BJ (cell line): ENCODE data around the gene NR2F2. TPM values are rescaled to one million over a fixed set of nuclear protein-coding genes. Genes with fewer than 3 reads are reported as not detected.

ENCODE experiments used
- CTCF ChIA-PET: fragments of 350-600 bp; formaldehyde crosslinking; extraction: SDS; loops from one replicate; lab custom pipeline; 2021; ENCODE audit warnings: antibody characterized with exemption, inconsistent platforms; lab: Yijun Ruan, JAX
- POLR2A ChIA-PET: fragments of 300-600 bp; sonication (Branson Sonifier 250); formaldehyde crosslinking; extraction: SDS; loops from one replicate; lab custom pipeline; 2021; ENCODE audit warnings: antibody characterized with exemption; lab: Charles Lee
- DNase-seq: peaks from one replicate; pipeline ENCODE4 v3.0.0-alpha.2; 2011; ENCODE audit warnings: low read depth
- H3K27me3 ChIP-seq: 2 replicates; pipeline ENCODE4 v1.6.0; 2011; ENCODE audit warnings: low read length; ENCODE audit not compliant: control insufficient read depth, insufficient read depth
- H3K36me3 ChIP-seq: 2 replicates; pipeline ENCODE4 v1.5.1; 2011; ENCODE audit warnings: low read length; ENCODE audit not compliant: control insufficient read depth, insufficient read depth
- H3K4me3 ChIP-seq: 2 replicates; pipeline ENCODE4 v1.5.1; 2011; ENCODE audit warnings: low read depth, mild to moderate bottlenecking, control low read depth, low read length
- CTCF ChIP-seq: IDR thresholded peaks from 2 replicates; pipeline ENCODE4 v1.5.1; 2011; ENCODE audit warnings: low read depth, mild to moderate bottlenecking, control low read depth, inconsistent platforms, low read length, moderate library complexity; ENCODE audit not compliant: insufficient read depth
- polyA plus RNA-seq: library from polyadenylated mRNA; depleted of rRNA; stranded (reverse); fragments of >200 nt; gene quantifications from 2 replicates; pipeline ENCODE4 v1.2.3, GENCODE V29; 2011

Gene NR2F2
- polyA plus RNA-seq, 1 experiment, result 50.0 TPM

- no peak for DNase-seq
- Histone ChIP-seq H3K36me3 (no peaks in the 10 kb centered on the region), H3K27me3 (peaks cover 26% of the 10 kb centered on the region), H3K4me3 (no peak overlapping the region)
- CTCF ChIA-PET, result interaction anchor here (0.6 kb wide), 1 partner anchor 1113 kb away, joined by 3 read pairs; no protein-coding TSS in a partner anchor
- POLR2A ChIA-PET, result no interaction called here
- no peak for TF ChIP-seq CTCF
Observed at GRCh38 chr15:96362755-96363651, 32.5 kb downstream of the NR2F2 start.

GRCh38 chr15:96363707-96364106 lies 33.2 kb downstream of the NR2F2 start:
- peaks cover 32% of the 10 kb centered on the region for H3K27me3 ChIP-seq
- POLR2A ChIA-PET, result no interaction called here

GRCh38 chr15:96365781-96366525 lies 35.5 kb downstream of the NR2F2 start:
- DNase-seq, result no peak
- no peak for TF ChIP-seq CTCF
- Histone ChIP-seq H3K36me3 (no peaks in the 10 kb centered on the region), H3K4me3 (no peak overlapping the region), H3K27me3 (peaks cover 32% of the 10 kb centered on the region)
- ChIA-PET CTCF (interaction anchor here (1.8 kb wide), 1 partner anchor 9 kb away, joined by 4 read pairs; no protein-coding TSS in a partner anchor), POLR2A (no interaction called here)

More at GRCh38 chr15:96363707-96364106, 33.2 kb downstream of the NR2F2 start:
- no peak overlapping the region for H3K4me3 ChIP-seq
- DNase-seq, result no peak
- no peak for TF ChIP-seq CTCF
- H3K36me3 ChIP-seq, result no peaks in the 10 kb centered on the region
- CTCF ChIA-PET, result interaction anchor here (0.6 kb wide), 2 partner anchors 241 to 1114 kb away, joined by 3 read pairs; no protein-coding TSS in a partner anchor

GRCh38 chr15:96366526-96366877 lies 36.0 kb downstream of the NR2F2 start:
- no peak for TF ChIP-seq CTCF
- H3K36me3 ChIP-seq, result no peaks in the 10 kb centered on the region
- DNase-seq, result no peak
- ChIA-PET POLR2A (no interaction called here), CTCF (interaction anchor here (1.8 kb wide), 1 partner anchor 10 kb away, joined by 4 read pairs; no protein-coding TSS in a partner anchor)
- peaks cover 32% of the 10 kb centered on the region for H3K27me3 ChIP-seq
- H3K4me3 ChIP-seq, result no peak overlapping the region
